GM18499 (cell line): ENCODE measurements around the gene MTNR1A.

Experiments used
- ATAC-seq: cut with Tn5 transposase; IDR thresholded peaks from one replicate; pipeline ENCODE4 v1.9.1; 2021; ENCODE audit warnings: moderate number of reproducible peaks; ENCODE audit not compliant: insufficient read depth, unreplicated experiment

MTNR1A gene

GRCh38 chr4:186554914-186555827, at the start of gene MTNR1A:
Gene MTNR1A, minus strand, starts transcription at chr4:186555567. Its CDS starts 202 bp downstream, at chr4:186555365.
- no peak for ATAC-seq

GRCh38 chr4:186604124-186604807, 48.9 kb upstream of the MTNR1A start:
- no peak for ATAC-seq

- no peak for ATAC-seq
These were observed 47.6 kb upstream of the MTNR1A start for GRCh38 chr4:186602978-186603377.

- ATAC-seq: no peak
These were observed 44.1 kb upstream of the MTNR1A start for GRCh38 chr4:186599483-186599882.

GRCh38 chr4:186598686-186599085, 43.3 kb upstream of the MTNR1A start:
- ATAC-seq: no peak

- no peak for ATAC-seq
These were observed 41.6 kb upstream of the MTNR1A start for GRCh38 chr4:186596850-186597390.

- no peak for ATAC-seq
These were observed 41.0 kb upstream of the MTNR1A start for GRCh38 chr4:186596346-186596745.

- ATAC-seq: no peak
These were observed 38.2 kb upstream of the MTNR1A start for GRCh38 chr4:186593587-186593973.

GRCh38 chr4:186592966-186593586, 37.7 kb upstream of the MTNR1A start:
- ATAC-seq: no peak

- ATAC-seq: no peak
These were observed 37.1 kb upstream of the MTNR1A start for GRCh38 chr4:186592445-186592844.

- no peak for ATAC-seq
These were observed 36.3 kb upstream of the MTNR1A start for GRCh38 chr4:186591651-186592050.

GRCh38 chr4:186588503-186588902, 33.1 kb upstream of the MTNR1A start:
- ATAC-seq: no peak

GRCh38 chr4:186587416-186588018, 32.1 kb upstream of the MTNR1A start:
- ATAC-seq: no peak

GRCh38 chr4:186586205-186586604, 30.8 kb upstream of the MTNR1A start:
- no peak for ATAC-seq

- no peak for ATAC-seq
These were observed 29.5 kb upstream of the MTNR1A start for GRCh38 chr4:186584912-186585311.

- ATAC-seq: no peak
These were observed 26.1 kb upstream of the MTNR1A start for GRCh38 chr4:186581421-186581820.

GRCh38 chr4:186580669-186581068, 25.3 kb upstream of the MTNR1A start:
- ATAC-seq: no peak

- no peak for ATAC-seq
These were observed 15.0 kb upstream of the MTNR1A start for GRCh38 chr4:186570193-186570996.

GRCh38 chr4:186569533-186570192, 14.3 kb upstream of the MTNR1A start:
- no peak for ATAC-seq
